ENCODE measurements around the gene FOXJ1.

The FOXJ1 gene

DNA sequence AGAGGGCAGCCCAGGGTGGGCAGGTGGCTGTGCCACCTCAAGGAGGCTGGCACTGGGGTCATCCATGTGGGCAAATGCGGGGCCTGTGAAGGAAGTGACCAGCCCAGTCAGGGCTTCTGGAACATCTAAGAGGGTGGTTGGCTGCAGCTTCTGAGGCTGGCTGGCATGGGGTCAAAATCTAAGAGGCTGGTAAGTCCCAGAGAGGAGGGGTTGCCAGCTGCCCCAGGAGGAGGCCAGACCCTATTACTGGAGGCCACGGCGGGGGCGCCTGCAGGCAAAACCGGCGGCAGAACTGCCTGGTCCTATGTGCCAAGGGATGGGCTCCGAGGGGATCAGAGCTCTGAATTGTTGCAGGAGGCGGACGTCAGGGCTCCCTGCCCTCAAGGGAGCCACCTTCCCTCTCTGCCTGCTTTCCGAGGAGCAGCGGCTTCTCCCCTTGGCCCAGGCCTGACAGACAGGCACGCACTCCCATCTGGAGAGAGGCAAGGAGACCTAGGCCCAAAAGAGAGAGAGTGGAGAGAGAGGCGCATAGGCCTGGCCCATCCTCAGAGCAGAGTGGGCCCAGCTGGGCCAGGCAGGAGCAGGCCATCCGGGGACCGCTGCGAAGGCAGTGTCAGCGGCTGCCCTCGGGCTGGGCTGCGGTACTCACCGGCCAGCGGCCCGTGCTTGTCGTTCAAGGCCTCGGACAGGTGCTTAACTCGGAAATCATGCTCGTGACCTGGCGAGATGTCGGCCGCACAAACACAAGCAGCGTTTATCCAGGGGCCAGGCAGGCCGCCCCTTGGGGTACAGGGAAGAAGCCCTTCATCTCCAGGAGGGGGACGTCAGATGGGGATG is 51.1 kb downstream of the FOXJ1 start:
- no peak overlapping the region for H2AFZ ChIP-seq (ENCODE audit: low read length)
- no peak overlapping the region for H3K4me3 ChIP-seq (ENCODE audit: low read length, poor library complexity, severe bottlenecking)
- peaks cover 65% of the 10 kb centered on the region; the same call in 1 of the 2 replicates for H3K36me3 ChIP-seq (ENCODE audit: insufficient read depth, low read length)
- no peaks in the 10 kb centered on the region for H3K27me3 ChIP-seq (ENCODE audit: insufficient read depth, low read length, poor library complexity, severe bottlenecking)
- no peaks in the 10 kb centered on the region for H3K4me1 ChIP-seq (ENCODE audit: insufficient read depth, low read length, poor library complexity, severe bottlenecking)
- H4K20me1 ChIP-seq (ENCODE audit: insufficient read depth, low read length, poor library complexity, severe bottlenecking), result no peaks in the 10 kb centered on the region
- no peak overlapping the region for H3K9ac ChIP-seq (ENCODE audit: low read depth, low read length, poor library complexity, severe bottlenecking)
- no peaks in the 10 kb centered on the region for H3F3A ChIP-seq (ENCODE audit: low read depth)
- no peak overlapping the region for H3K4me2 ChIP-seq (ENCODE audit: low read depth, low read length, poor library complexity, severe bottlenecking)
- H3K79me2 ChIP-seq (ENCODE audit: insufficient read depth, low read length), result no peaks in the 10 kb centered on the region
- H3K9me3 ChIP-seq (ENCODE audit: insufficient read depth, low read depth, low read length), result no peaks in the 10 kb centered on the region
- H3K9me2 ChIP-seq (replicated peaks; ENCODE audit: low read depth, low read length), result no peaks in the 10 kb centered on the region
- TF ChIP-seq, protein P1, sequence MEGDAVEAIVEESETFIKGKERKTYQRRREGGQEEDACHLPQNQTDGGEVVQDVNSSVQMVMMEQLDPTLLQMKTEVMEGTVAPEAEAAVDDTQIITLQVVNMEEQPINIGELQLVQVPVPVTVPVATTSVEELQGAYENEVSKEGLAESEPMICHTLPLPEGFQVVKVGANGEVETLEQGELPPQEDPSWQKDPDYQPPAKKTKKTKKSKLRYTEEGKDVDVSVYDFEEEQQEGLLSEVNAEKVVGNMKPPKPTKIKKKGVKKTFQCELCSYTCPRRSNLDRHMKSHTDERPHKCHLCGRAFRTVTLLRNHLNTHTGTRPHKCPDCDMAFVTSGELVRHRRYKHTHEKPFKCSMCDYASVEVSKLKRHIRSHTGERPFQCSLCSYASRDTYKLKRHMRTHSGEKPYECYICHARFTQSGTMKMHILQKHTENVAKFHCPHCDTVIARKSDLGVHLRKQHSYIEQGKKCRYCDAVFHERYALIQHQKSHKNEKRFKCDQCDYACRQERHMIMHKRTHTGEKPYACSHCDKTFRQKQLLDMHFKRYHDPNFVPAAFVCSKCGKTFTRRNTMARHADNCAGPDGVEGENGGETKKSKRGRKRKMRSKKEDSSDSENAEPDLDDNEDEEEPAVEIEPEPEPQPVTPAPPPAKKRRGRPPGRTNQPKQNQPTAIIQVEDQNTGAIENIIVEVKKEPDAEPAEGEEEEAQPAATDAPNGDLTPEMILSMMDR (conservative IDR thresholded peaks at IDR 0.05; ENCODE audit: low read length), result no peak
- TF ChIP-seq EZH2phosphoT487 (IDR thresholded peaks at IDR 0.05; ENCODE audit: borderline replicate concordance), result no peak

DNA sequence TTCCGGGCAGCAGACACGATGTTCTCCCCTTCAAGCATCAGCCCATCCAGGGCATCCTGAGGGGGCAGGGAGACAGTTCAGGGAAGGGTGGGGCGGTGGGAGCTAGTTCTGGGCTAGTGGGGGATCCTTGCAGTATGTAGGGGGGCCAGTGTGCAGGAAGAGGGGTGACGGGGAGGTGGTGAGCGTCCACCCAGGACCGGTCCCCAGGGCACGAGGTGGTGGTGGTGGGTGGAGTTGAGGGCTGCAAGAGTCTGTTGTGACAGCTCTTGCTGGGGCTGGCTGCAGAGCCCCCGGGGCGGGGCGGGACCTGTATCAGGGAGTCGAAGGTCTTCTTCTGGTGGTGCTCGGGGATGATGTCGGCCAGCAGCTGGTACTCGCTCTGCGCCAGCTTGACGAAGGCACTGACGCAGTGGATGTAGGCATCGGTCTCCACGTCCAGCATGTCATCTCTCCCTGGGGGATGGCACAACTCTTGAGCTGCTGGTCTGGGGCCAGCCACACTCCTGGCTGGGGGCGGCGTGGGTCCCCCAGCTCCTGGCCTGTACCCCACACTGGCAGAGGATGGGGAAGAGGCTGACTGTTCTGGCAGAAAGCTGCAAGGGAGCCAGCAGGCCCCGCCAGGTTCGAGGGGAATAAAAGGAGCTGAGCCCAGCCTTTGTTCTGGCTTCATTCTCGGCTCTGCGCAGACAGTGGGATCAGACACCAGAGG is 52.0 kb downstream of the FOXJ1 start:
- H3K27me3 ChIP-seq (ENCODE audit: insufficient read depth, low read length, poor library complexity, severe bottlenecking), result no peaks in the 10 kb centered on the region
- H4K20me1 ChIP-seq (ENCODE audit: insufficient read depth, low read length, poor library complexity, severe bottlenecking), result no peaks in the 10 kb centered on the region
- H3K9ac ChIP-seq (ENCODE audit: low read depth, low read length, poor library complexity, severe bottlenecking), result no peak overlapping the region
- no peak overlapping the region for H2AFZ ChIP-seq (ENCODE audit: low read length)
- no peak overlapping the region for H3K4me3 ChIP-seq (ENCODE audit: low read length, poor library complexity, severe bottlenecking)
- no peaks in the 10 kb centered on the region for H3K4me1 ChIP-seq (ENCODE audit: insufficient read depth, low read length, poor library complexity, severe bottlenecking)
- TF ChIP-seq EZH2phosphoT487 (IDR thresholded peaks at IDR 0.05; ENCODE audit: borderline replicate concordance), result no peak
- TF ChIP-seq, protein P1 (conservative IDR thresholded peaks at IDR 0.05; ENCODE audit: low read length), result no peak
- no peaks in the 10 kb centered on the region for H3F3A ChIP-seq (ENCODE audit: low read depth)
- no peaks in the 10 kb centered on the region for H3K79me2 ChIP-seq (ENCODE audit: insufficient read depth, low read length)
- no peaks in the 10 kb centered on the region for H3K9me2 ChIP-seq (replicated peaks; ENCODE audit: low read depth, low read length)
- H3K4me2 ChIP-seq (ENCODE audit: low read depth, low read length, poor library complexity, severe bottlenecking), result no peak overlapping the region
- H3K36me3 ChIP-seq (ENCODE audit: insufficient read depth, low read length), result peaks cover 69% of the 10 kb centered on the region; the same call in 1 of the 2 replicates
- no peaks in the 10 kb centered on the region for H3K9me3 ChIP-seq (ENCODE audit: insufficient read depth, low read depth, low read length)

DNA sequence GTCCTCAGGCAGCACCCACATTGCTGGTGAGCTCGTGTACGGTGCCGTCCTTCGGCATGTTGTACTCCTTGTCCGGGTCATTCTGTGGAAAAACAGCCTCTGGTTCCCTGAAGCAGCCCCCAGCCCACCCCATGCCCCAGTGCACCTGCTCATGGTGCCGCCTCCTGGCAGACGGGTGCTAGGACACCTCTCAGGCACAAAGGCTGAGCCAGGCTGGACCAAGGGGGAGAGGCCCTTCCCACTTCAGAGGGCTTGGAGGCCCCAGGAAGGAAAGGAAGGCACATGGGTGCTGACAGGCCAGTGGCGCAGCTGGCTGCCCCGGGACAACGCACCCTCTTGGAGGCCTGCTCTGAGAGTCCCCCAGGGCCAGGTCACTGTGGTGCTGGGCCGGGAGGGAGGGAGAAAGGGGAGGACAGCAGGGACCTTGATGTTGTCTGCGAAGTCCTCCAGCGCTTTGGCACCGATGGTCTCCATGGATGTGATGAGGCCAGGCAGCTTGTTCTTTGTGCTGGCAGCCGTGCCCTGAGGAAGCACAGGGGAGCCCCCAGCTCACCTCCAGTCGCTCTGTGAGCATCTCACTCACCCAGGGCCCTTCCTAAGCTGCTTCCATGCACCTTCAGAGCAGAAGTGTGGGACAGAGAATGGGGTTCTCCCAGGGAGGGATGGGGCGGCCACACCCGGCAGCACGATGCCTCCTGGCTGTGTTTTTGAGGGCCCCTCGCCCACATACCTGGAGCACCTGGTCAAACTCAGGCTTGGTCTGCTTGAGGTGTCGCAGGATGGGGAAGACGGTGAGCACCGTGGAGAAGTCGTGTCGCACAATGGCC is 52.8 kb downstream of the FOXJ1 start:
- Histone ChIP-seq H3K79me2 (ENCODE audit: insufficient read depth, low read length) (no peaks in the 10 kb centered on the region), H3K4me3 (ENCODE audit: low read length, poor library complexity, severe bottlenecking) (no peak overlapping the region), H3K27me3 (ENCODE audit: insufficient read depth, low read length, poor library complexity, severe bottlenecking) (no peaks in the 10 kb centered on the region), H3F3A (ENCODE audit: low read depth) (no peaks in the 10 kb centered on the region), H3K9ac (ENCODE audit: low read depth, low read length, poor library complexity, severe bottlenecking) (no peak overlapping the region), H4K20me1 (ENCODE audit: insufficient read depth, low read length, poor library complexity, severe bottlenecking) (no peaks in the 10 kb centered on the region), H3K9me2 (replicated peaks; ENCODE audit: low read depth, low read length) (no peaks in the 10 kb centered on the region), H2AFZ (ENCODE audit: low read length) (no peak overlapping the region), H3K4me2 (ENCODE audit: low read depth, low read length, poor library complexity, severe bottlenecking) (no peak overlapping the region), H3K4me1 (ENCODE audit: insufficient read depth, low read length, poor library complexity, severe bottlenecking) (no peaks in the 10 kb centered on the region), H3K9me3 (ENCODE audit: insufficient read depth, low read depth, low read length) (no peaks in the 10 kb centered on the region), H3K36me3 (ENCODE audit: insufficient read depth, low read length) (peaks cover 73% of the 10 kb centered on the region; the same call in 1 of the 2 replicates)
- TF ChIP-seq, protein P1 (conservative IDR thresholded peaks at IDR 0.05; ENCODE audit: low read length), result peak; percentile 29; the same call in 1 of the 2 replicates
- no peak for TF ChIP-seq EZH2phosphoT487 (IDR thresholded peaks at IDR 0.05; ENCODE audit: borderline replicate concordance)
